Cerebellar cortex (tissue), 1 donor: ENCODE measurements around the gene EDIL3.

Experiments
- DNase-seq: peaks from one replicate; pipeline ENCODE4 v3.0.0-alpha.2; 2015; ENCODE audit warnings: low spot score

Gene EDIL3

DNA sequence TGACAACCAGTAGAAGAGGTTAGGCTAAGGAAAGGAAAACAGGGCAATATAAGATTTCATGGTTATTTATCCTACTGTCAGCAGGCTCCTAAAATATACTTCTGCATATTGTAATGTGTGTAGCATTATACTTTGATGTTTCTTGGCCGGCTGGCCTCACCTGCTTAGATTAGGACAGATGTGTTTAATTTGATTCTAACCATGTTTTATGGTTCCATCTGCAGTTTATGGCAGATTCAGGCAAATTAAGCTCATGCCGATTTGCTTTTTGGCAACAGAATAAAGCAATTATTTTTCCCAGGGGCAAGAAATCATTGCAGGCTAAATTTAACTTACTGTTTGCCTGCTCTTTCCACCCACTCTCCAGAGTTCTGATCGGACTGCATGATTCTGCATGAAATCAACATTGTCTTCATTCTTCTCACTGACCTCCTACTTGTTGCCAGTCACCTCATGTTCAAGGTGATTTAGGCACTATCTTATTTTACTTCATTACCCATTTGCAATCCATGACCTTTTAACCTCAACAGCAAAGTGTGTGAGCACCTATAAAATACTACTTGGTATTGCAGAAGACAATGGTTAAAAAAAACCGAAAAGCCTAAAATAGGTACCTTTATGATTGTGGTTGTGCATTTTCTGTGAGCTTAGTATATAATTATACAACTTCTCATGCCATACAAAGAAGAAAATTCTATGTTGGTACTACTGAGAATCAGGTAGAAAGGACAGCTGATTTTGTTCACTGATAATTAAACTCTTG, 125.2 kb downstream of the EDIL3 start:
- DNase-seq = peak; percentile 16

DNA sequence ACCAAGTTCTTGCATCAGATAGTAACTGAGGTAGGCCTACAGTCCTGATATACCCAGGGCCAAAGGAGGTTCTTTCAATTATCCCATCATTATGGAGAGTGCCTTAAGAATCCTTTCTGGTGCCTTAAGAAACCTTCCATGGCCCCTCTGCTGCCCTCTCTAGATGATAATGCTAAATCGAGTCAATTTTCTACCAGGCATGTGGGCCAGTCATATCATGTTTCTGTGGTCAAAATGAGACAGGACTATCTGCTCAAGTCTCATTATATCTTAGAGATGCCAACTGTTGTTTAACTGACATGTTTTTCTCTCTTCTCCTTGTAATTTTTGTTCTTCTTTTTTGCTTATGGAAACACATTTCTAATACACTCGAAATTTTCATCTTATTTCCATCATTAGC, 127.6 kb downstream of the EDIL3 start:
- DNase-seq = no peak

DNA sequence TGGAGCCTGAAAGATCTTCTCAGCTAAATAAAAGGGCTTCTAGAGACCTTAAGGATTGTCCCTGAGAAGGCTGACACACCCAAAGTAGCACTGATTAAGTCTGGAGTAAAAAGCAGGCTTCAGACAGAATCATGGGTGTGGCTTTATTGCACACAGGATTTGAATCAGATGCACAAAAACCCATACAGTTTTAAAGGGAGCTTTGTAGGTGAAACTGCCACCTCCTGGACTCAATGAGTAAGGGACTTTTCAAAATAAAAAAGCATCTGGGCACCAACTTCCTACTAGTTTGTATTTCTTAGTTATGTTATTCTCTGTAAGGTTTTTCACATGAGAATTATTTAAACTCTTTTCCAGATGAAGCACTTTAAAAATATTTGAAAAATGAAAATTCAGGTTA, 129.4 kb downstream of the EDIL3 start:
- no peak for DNase-seq

DNA sequence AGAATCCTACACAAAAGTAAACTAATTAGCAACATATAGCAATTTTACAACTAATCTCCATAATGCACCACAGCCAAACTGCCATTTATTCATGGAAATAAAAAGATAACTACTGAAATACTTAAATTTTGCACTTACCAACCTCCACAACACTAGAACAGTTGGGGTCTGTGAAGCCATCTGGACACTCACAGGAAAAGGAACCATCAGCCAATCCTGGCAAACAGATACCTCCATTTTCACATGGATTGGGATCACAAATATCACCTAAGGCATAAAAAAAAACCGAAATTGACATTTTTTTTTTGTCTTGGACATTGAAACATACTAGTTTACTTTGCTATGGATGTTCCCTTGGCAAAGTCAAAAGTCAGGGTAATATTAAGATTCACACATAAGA, 130.7 kb downstream of the EDIL3 start:
- DNase-seq = peak; percentile 67

GRCh38 chr5:84251503-84251902, 133.2 kb downstream of the EDIL3 start:
- DNase-seq = no peak

GRCh38 chr5:84249918-84250630, 134.6 kb downstream of the EDIL3 start:
- DNase-seq = no peak

DNA sequence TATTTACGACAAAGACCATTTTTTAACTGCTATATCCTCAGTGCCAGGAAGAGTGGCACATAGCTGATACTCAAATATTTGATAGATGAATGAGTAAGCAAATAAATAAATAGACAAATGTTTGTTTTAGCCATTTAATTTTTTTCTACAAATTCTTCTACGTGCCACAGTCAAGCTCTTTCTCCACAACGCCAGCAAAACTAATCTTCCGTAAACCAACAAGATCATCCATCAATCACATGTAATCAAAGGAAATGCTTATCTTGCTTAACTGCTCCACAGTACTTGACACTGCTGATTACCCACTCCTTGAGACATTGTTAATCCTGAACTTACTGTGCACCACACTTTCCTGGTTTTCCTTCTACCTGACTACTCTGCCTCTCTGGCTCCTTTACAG, 136.7 kb downstream of the EDIL3 start:
- DNase-seq = no peak

DNA sequence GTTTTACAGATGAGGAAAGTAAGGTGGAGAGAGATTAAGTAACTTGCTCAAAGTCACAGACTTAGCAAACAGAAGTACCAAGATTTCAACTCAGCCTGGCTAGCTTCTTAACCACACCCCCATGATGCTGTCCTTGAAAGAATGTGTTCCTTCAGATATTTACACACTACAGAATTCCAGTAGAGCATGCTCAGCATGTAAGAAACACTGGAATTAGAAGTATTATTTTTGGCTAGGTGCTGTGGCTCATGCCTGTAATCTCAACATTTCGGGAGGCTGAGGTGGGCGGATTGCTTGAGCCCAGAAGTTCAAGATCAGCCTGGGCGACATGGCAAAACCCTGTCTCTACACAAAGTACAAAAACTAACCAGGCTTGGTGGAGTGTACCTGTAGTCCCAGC, 142.4 kb downstream of the EDIL3 start:
- DNase-seq = no peak

DNA sequence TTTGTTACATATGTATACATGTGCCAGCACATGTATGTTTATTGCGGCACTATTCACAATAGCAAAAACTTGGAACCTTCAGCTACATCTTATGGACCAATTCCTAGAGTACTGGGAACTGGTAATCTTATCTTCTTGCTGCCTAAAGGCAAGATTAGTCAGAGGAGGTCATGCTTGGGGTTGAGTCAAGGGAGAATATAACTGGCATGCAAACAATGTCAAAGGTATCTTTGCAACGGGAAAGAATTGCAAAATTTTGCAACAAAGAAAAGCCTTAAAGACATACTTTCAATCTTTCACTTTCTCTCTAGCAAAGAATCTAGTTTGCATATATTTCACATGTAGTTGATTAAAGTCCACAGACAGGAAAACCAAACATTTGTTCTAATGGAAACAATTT, 145.2 kb downstream of the EDIL3 start:
- no peak for DNase-seq

- DNase-seq = no peak
These were observed 147.6 kb downstream of the EDIL3 start for GRCh38 chr5:84237126-84237525.

- DNase-seq = no peak
These were observed 153.2 kb downstream of the EDIL3 start for GRCh38 chr5:84231433-84231832.

DNA sequence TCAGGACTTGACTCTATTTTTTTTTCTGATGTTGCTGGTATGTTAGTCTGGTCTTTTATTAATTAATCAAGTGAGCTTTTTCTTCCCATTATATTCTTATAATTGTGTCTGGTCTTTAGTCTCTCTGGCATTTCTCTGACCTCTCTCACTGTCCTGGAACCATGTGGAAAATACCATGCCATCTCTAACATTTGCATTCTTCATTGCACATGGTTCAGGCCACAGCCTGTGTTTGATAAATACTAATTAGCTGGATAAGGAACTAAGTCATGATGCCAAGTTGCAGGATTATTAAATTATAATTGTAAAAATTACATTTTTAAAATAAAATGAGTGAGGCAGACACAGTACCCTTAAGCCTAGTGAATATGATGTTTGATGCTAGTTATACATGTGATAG, 155.6 kb downstream of the EDIL3 start:
- no peak for DNase-seq

DNA sequence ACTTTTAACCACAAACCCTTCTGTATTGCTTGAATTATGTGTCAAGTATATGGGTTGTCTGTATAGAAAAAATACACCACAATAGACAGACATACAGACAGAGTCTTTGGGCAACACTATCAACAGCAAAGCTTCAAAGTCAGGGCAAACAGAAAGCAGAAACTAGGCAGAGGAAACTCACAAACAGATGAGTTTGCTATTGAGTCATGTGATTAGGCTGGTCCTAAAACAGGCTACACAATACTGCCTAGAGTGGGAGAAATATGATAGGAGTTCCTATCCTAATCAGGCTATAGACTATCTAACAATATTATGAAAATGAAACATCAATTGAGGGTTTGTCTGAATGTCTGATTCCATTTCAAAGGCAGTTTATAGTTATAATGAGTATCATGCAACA, 156.4 kb downstream of the EDIL3 start:
- DNase-seq = no peak

DNA sequence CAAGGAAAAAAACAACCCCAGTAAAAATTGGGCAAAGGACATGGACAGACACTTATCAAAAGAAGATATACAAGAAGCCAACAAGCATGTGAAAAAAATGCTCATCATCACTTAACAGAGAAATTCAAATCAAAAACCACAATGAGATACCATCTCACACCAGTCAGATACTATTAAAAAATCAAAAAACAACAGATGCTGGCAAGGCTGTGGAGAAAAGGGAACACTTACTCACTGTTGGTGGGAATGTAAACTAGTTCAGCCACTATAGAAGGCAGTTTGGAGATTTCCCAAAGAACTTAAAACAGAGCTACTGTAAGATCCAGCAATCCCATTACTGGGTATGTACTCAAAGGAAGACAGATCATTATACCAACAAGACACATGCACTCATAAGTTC, 157.4 kb downstream of the EDIL3 start:
- DNase-seq = no peak

- no peak for DNase-seq
These were observed 166.1 kb downstream of the EDIL3 start for GRCh38 chr5:84218546-84218945.

DNA sequence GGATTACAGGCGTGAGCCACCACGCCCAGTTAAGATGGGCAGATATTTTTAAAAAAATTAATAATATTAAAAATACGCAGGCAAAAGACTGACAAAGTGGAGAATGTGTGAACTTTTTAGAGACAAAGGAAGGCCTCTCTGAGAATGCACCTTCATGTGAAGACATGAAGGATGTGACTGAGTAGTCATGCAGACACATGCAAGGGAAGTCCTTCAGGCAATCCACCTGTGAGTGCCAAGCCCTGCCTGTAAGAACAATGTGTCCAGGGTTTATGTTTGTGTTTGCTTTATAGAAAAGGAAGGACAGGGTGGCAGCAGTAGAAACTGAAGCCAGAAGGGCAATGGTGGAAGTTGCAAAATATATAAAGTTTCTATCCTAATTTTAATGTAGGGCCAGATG, 169.2 kb downstream of the EDIL3 start:
- no peak for DNase-seq

DNA sequence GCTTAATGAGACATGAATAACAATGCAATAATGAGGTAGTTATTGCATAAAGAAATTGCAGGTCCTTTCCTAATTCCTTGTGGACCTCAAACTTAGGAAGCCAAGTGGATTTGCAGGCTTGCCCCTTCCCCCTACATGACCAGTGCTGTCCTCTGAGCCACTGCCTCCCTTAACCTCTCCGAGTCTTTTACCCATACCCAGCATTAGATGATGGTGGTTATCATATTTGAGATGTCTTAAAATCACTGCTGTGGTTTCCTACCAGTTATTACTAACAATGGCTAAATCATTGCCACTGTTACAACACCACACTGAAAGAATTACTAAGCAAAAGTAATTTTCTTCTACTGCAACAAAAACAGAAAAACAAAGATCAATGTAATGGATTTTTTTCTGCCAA, 170.8 kb downstream of the EDIL3 start:
- DNase-seq = no peak

DNA sequence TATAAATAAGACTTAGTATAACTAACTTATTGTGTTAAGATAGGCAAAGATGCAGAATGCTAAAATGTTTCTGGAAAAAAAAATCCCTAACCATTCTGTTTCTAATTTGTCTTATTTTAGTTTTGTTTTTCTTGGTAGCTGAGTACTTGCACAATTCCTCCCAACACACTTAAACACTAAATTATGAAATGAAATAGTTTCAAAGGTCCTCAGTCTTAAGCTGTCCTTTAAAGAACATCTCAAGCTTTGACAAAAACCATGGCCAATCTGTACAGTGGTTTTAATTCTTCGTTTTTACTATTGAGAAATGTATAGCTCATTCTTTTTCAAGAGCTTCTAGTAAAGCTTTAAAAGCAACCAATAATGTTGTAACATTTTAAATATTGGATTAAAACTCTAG, 171.5 kb downstream of the EDIL3 start:
- DNase-seq = no peak

DNA sequence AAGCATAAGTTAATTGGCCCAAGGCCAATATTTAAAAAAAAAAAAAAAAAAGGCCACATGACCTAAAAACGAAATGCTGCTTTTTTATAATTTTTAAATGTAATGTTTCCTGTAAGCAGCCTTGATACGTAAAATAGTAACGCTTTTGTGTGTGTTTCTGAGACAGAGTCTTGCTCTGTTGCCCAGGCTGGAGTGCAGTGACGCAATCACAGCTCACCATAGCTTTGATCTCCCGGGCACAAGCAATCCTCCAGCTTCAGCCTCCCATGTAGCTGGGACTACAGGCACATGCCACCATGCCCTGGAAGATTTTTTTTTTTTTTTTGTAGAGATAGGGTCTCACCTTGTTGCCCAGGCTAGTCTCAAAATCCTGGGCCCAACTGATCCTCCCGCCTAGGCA, 179.9 kb downstream of the EDIL3 start:
- DNase-seq = no peak

- no peak for DNase-seq
These were observed 182.5 kb downstream of the EDIL3 start for GRCh38 chr5:84202136-84202535.

- DNase-seq = no peak
These were observed 187.1 kb downstream of the EDIL3 start for GRCh38 chr5:84197538-84197937.

DNA sequence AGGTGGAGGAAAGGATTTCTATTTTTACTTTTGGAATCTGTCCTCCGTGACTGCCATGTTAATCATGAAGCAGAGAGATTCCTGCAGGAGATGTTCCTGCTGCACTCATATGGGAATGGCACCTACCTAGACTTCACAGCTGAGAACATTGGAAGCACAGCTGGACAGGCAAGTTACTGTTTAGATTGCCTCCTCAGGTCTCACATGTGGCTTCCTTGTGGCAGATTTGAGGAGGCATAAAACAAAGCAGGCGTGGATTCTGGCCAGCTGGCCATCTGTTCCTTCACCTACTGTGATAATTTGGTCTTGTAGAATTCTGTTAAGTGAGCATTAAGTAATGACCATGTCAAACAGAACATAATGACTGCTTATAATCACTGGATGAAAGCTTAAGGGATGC, 193.4 kb downstream of the EDIL3 start:
- DNase-seq = peak; percentile 58

DNA sequence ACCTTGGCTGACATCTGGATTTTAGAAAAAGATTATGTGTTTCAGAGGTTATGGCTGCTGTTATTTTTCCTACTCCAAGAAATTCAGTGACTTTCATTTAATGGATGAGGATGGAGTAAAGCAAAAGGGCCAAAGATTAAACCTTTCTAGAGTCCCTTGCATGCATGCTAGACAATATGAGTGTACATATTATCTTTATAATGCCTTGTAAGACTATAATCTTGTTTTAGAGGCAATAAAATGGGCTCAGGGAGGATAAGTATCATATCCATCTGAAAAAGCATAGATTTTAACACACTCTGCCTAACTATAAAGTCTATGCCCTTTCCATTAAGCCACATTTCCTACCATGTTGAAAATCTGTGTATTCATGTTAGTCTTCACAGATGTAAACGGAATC, 199.8 kb downstream of the EDIL3 start:
- DNase-seq = no peak

DNA sequence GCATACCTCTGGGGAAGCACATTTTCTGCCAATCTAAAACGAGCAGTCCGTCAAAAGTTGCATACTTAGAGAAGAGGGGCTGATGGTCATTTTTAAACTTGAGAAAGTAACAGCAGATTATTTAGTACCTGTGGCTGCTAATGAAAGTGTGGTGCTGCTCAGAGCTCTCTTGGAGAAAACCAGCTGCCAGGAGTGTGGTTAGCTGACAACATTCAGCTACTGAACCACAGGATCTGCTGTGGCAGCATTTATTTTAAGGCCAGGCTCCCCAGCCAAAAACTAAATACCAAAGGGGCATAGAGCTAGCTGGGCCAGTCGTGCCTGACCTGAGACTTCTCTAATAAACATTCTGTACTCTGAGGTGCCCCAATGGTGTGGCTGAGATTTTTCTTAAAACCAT, 203.6 kb downstream of the EDIL3 start:
- DNase-seq = no peak
